Lung (tissue), 12 donors: ENCODE measurements around the gene CNTN5. TPM values are rescaled to one million over a fixed set of nuclear protein-coding genes. Genes with fewer than 3 reads are reported as not detected.

Experiments
- ATAC-seq: fragments of 200-7000 bp; cut with Tn5 transposase; one replicate; pipeline ENCODE4 v1.9.1; 2020; ENCODE audit warnings: moderate number of reproducible peaks; ENCODE audit not compliant: insufficient read depth, low FRiP score
- DNase-seq, 3 donors: peaks; one replicate each; pipeline ENCODE4 v3.0.0-alpha.2; 2013 to 2017
- H3K27ac ChIP-seq, 2 donors: one replicate each; pipeline ENCODE4 v1.5.1; 2013; ENCODE audit warnings: mild to moderate bottlenecking in 2 of 2, moderate library complexity in 2 of 2, control low read depth in 1 of 2, inconsistent platforms in 1 of 2, low read depth in 1 of 2, low read length in 1 of 2
- H3K27me3 ChIP-seq, 3 donors: one replicate each; pipeline ENCODE4 v1.5.1; 2013; ENCODE audit warnings: low read length in 2 of 3; ENCODE audit not compliant: control insufficient read depth in 3 of 3, insufficient read depth in 3 of 3
- H3K36me3 ChIP-seq, 4 donors: one replicate each; pipeline ENCODE4 v1.5.1; 2013; ENCODE audit warnings: low read length in 4 of 4, mild to moderate bottlenecking in 1 of 4, moderate library complexity in 1 of 4; ENCODE audit not compliant: control insufficient read depth in 4 of 4, insufficient read depth in 4 of 4
- H3K4me1 ChIP-seq, 5 donors: one replicate each; pipeline ENCODE4 v1.5.1; 2013; ENCODE audit warnings: low read length in 5 of 5, mild to moderate bottlenecking in 2 of 5, moderate library complexity in 1 of 5; ENCODE audit not compliant: control insufficient read depth in 5 of 5, insufficient read depth in 5 of 5
- H3K4me3 ChIP-seq: one replicate; pipeline ENCODE4 v1.5.1; 2013; ENCODE audit warnings: mild to moderate bottlenecking, control low read depth, moderate library complexity
- H3K9ac ChIP-seq, 2 donors: one replicate each; pipeline ENCODE4 v1.5.1; 2013; ENCODE audit warnings: low read length in 2 of 2, control low read depth in 1 of 2; ENCODE audit not compliant: insufficient read depth in 1 of 2
- H3K9me3 ChIP-seq, 4 donors: one replicate each; pipeline ENCODE4 v1.5.1; 2013; ENCODE audit warnings: low read length in 3 of 4, mild to moderate bottlenecking in 1 of 4, moderate library complexity in 1 of 4; ENCODE audit not compliant: control insufficient read depth in 4 of 4, insufficient read depth in 3 of 4
- WGBS, 2 donors: extraction: QIAGEN DNeasy Blood & Tissue Kit; methylation state at CpG; one replicate each; pipeline ENCODE4 v1.1.7; 2013; 5-methylcytosine and 5-hydroxymethylcytosine counted together
- polyA plus RNA-seq, 2 donors: library from polyadenylated mRNA; stranded (reverse); fragments of 200-250 nt; gene quantifications; one replicate each; pipeline ENCODE4 v1.2.1, GENCODE V29; 2013
- total RNA-seq, 2 donors: library from RNA; depleted of rRNA in 1 of 2; stranded (reverse); fragments of >200 nt in 1 of 2; gene quantifications; one replicate each; pipeline ENCODE4 v1.2.1, GENCODE V29; 2014 to 2021
- TF ChIP-seq, protein P1 (sequence below): IDR thresholded peaks from 2 replicates; pipeline ENCODE4 v1.5.1; 2012; ENCODE audit warnings: mild to moderate bottlenecking; ENCODE audit errors: control extremely low read depth, extremely low read depth
- donor health status: control.
- donor health status: control.
- donor health status: Bipolar disorder and iron deficiency.
- donor health status: healthy.
- donor health status: DM: yes; HTN: yes; CAD: no.

Gene CNTN5
- total and polyA plus RNA-seq, 4 donors, result 0.10 to 0.80 (median 0.44) TPM

- Histone ChIP-seq H3K4me3 (no peak overlapping the region), H3K36me3 (no peaks in the 10 kb centered on the region), H3K9me3 (no peaks in the 10 kb centered on the region), H3K9ac (no peak overlapping the region), H3K27ac (no peak overlapping the region), H3K27me3 (no peaks in the 10 kb centered on the region), H3K4me1 (no peaks in the 10 kb centered on the region)
- WGBS, 2 donors, result 21 to 40% methylated on average over 2 of the region's 2 CpGs
- peak in 2 of 3 donors; percentile 2 to 7 for DNase-seq
- TF ChIP-seq, protein P1, sequence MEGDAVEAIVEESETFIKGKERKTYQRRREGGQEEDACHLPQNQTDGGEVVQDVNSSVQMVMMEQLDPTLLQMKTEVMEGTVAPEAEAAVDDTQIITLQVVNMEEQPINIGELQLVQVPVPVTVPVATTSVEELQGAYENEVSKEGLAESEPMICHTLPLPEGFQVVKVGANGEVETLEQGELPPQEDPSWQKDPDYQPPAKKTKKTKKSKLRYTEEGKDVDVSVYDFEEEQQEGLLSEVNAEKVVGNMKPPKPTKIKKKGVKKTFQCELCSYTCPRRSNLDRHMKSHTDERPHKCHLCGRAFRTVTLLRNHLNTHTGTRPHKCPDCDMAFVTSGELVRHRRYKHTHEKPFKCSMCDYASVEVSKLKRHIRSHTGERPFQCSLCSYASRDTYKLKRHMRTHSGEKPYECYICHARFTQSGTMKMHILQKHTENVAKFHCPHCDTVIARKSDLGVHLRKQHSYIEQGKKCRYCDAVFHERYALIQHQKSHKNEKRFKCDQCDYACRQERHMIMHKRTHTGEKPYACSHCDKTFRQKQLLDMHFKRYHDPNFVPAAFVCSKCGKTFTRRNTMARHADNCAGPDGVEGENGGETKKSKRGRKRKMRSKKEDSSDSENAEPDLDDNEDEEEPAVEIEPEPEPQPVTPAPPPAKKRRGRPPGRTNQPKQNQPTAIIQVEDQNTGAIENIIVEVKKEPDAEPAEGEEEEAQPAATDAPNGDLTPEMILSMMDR, result no peak
- no peak for ATAC-seq
Observed at GRCh38 chr11:99865951-99866350, 845.2 kb downstream of the CNTN5 start.

GRCh38 chr11:99881610-99882009, 860.9 kb downstream of the CNTN5 start:
- Histone ChIP-seq H3K36me3 (no peaks in the 10 kb centered on the region), H3K27me3 (no peaks in the 10 kb centered on the region), H3K9me3 (no peaks in the 10 kb centered on the region), H3K27ac (no peak overlapping the region), H3K9ac (no peak overlapping the region), H3K4me3 (no peak overlapping the region), H3K4me1 (no peaks in the 10 kb centered on the region)
- TF ChIP-seq, protein P1, result no peak
- 64 to 86% methylated on average over 5 of the region's 5 CpGs for WGBS, 2 donors
- DNase-seq, result no peak
- ATAC-seq, result no peak

DNA sequence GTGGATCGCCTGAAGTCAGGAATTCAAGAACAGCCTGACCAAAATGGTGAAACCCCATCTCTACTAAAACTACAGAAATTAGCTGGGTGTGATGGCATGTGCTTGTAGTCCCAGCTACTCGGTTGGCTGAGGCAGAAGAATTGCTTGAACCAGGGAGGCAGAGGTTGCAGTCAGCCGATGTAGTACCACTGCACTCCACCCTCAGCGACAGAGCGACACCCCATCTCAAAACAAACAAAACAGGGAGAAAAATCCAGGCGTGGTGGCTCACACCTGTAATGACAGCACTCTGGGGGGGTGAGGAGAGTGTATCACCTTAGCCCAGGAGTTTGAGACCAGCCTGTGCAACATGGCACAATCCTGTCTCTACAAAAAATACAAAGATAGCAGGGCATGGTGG, 864.0 kb downstream of the CNTN5 start:
- Histone ChIP-seq H3K4me1 (no peaks in the 10 kb centered on the region), H3K36me3 (no peaks in the 10 kb centered on the region), H3K27ac (no peak overlapping the region), H3K4me3 (no peak overlapping the region), H3K9ac (no peak overlapping the region), H3K9me3 (no peaks in the 10 kb centered on the region), H3K27me3 (no peaks in the 10 kb centered on the region)
- 79 to 81% methylated on average over 6 of the region's 6 CpGs for WGBS, 2 donors
- DNase-seq, result no peak
- TF ChIP-seq, protein P1, result no peak
- no peak for ATAC-seq

DNA sequence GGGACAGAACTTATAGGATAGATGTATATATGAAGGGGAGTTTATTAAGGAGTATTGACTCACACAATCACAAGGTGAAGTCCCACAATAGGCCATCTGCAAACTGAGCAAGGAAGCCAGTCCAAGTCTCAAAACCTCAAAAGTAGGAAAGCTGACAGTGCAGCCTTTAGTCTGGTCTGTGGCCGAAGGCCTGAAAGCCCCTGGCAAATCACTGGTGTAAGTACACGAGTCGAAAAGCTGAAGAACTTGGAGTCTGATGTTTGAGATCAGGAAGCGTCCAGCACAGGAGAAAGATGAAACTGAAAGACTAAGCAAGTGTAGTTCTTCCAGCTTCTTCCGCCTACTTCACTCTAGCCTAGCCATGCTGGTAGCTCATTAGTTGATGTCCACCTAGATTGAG, 866.7 kb downstream of the CNTN5 start:
- WGBS, 2 donors, result 88 to 90% methylated on average over 5 of the region's 5 CpGs
- Histone ChIP-seq H3K27ac (no peak overlapping the region), H3K4me1 (no peaks in the 10 kb centered on the region), H3K9ac (no peak overlapping the region), H3K36me3 (no peaks in the 10 kb centered on the region), H3K27me3 (no peaks in the 10 kb centered on the region), H3K9me3 (no peaks in the 10 kb centered on the region), H3K4me3 (no peak overlapping the region)
- no peak for DNase-seq
- no peak for ATAC-seq
- TF ChIP-seq, protein P1, result no peak
